ENCODE data around the gene CCDC146.

DNA sequence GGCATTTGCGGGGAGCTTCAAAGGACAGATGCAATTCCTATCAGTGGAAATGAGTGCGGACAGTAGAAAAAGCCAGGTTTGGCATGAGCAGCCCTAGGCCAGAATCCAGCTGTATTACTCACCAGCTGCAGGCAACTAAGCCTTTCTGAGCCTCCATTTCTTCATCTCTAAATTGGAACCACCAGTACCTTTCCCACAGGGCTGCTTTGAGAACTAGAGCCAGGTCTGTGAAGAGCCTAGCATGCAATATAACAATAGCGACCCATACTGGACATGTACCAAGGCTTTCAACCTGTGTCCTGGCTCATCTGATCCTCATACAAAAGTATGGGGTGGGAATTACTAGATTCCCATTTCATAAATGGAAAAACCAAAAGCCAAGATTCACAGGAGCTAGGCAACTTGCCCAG, 192.8 kb downstream of the CCDC146 start:
- TF ChIP-seq, protein P1, sequence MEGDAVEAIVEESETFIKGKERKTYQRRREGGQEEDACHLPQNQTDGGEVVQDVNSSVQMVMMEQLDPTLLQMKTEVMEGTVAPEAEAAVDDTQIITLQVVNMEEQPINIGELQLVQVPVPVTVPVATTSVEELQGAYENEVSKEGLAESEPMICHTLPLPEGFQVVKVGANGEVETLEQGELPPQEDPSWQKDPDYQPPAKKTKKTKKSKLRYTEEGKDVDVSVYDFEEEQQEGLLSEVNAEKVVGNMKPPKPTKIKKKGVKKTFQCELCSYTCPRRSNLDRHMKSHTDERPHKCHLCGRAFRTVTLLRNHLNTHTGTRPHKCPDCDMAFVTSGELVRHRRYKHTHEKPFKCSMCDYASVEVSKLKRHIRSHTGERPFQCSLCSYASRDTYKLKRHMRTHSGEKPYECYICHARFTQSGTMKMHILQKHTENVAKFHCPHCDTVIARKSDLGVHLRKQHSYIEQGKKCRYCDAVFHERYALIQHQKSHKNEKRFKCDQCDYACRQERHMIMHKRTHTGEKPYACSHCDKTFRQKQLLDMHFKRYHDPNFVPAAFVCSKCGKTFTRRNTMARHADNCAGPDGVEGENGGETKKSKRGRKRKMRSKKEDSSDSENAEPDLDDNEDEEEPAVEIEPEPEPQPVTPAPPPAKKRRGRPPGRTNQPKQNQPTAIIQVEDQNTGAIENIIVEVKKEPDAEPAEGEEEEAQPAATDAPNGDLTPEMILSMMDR (IDR thresholded peaks at IDR 0.05): no peak
- TF ChIP-seq EP300 (IDR thresholded peaks at IDR 0.05) (no peak), POLR2A (IDR thresholded peaks at IDR 0.05) (no peak), POLR2AphosphoS5 (IDR thresholded peaks at IDR 0.05) (no peak)

All from upper lobe of left lung (tissue), 4 donors.